H1 (cell line): ENCODE results near the gene SLC2A10. TPM values are rescaled to one million over a fixed set of nuclear protein-coding genes. Genes with fewer than 3 reads are reported as not detected.
A peak's percentile ranks its signal among the peaks of the same experiment; 100 is the strongest.

Source experiments
- CTCF ChIA-PET: fragments of 300-600 bp; sonication (Branson Sonifier 250); formaldehyde crosslinking; loops from one replicate; lab custom pipeline; 2021; ENCODE audit not compliant: partially characterized antibody; lab: Charles Lee
- POLR2A ChIA-PET: fragments of 300-600 bp; sonication (Branson Sonifier 250); formaldehyde crosslinking; loops from one replicate; lab custom pipeline; 2021; ENCODE audit warnings: inconsistent platforms; ENCODE audit not compliant: partially characterized antibody; lab: Charles Lee
- DNase-seq, 2 experiments: peaks; one replicate each; pipeline versions ENCODE4 v3.0.0 to v3.0.0-alpha.2; 2010 to 2022; ENCODE audit warnings: low spot score in 2 of 2, low read depth in 1 of 2, mixed read lengths in 1 of 2
- FAIRE-seq: peaks from 2 replicates; lab custom pipeline; 2011; peaks lifted over from hg19 to GRCh38; lab: Jason Lieb, UNC
- H2AFZ ChIP-seq: 2 replicates; pipeline ENCODE4 v1.8.1; 2012; ENCODE audit warnings: low read length, inconsistent platforms
- H2AK5ac ChIP-seq: 2 replicates; pipeline ENCODE4 v1.6.1; 2013; ENCODE audit warnings: low read depth, low read length
- H2BK120ac ChIP-seq: replicated peaks from 2 replicates; pipeline ENCODE3; 2013; ENCODE audit warnings: low read depth, low read length, inconsistent platforms
- H2BK12ac ChIP-seq: 2 replicates; pipeline ENCODE4 v1.6.1; 2013; ENCODE audit warnings: low read depth, low read length
- H2BK15ac ChIP-seq: 2 replicates; pipeline ENCODE4 v1.6.1; 2013; ENCODE audit warnings: low read length
- H2BK20ac ChIP-seq: 2 replicates; pipeline ENCODE4 v1.6.1; 2013; ENCODE audit warnings: low read length
- H2BK5ac ChIP-seq: 2 replicates; pipeline ENCODE4 v1.6.1; 2013; ENCODE audit warnings: low read depth, low read length
- H3K14ac ChIP-seq: 2 replicates; pipeline ENCODE4 v1.6.1; 2013; ENCODE audit warnings: inconsistent platforms; ENCODE audit not compliant: insufficient read length
- H3K18ac ChIP-seq: 2 replicates; pipeline ENCODE4 v1.6.1; 2013; ENCODE audit warnings: low read length; ENCODE audit errors: extremely low read depth
- H3K23ac ChIP-seq: 2 replicates; pipeline ENCODE4 v1.6.1; 2013; ENCODE audit warnings: inconsistent platforms; ENCODE audit not compliant: insufficient read length
- H3K23me2 ChIP-seq: 2 replicates; pipeline ENCODE4 v1.6.1; 2013; ENCODE audit warnings: low read depth, low read length
- H3K27ac ChIP-seq: 2 replicates; pipeline ENCODE4 v1.6.1; 2011; ENCODE audit warnings: low read depth, low read length, inconsistent platforms
- H3K27me3 ChIP-seq, 4 experiments: replicated peaks in 1 of 4; 1 replicate in 1 of 4; 2 replicates in 3 of 4; pipeline versions ENCODE4 v1.6.1 to v1.8.1; 2011 to 2013; ENCODE audit warnings: low read length in 3 of 4, mild to moderate bottlenecking in 3 of 4, inconsistent platforms in 2 of 4, mixed read lengths in 2 of 4, moderate library complexity in 1 of 4; ENCODE audit not compliant: control insufficient read depth in 3 of 4, insufficient read depth in 3 of 4; ENCODE audit errors: extremely low read depth in 1 of 4
- H3K36me3 ChIP-seq, 4 experiments: 2 replicates each; pipeline versions ENCODE4 v1.6.1 to v1.8.1; 2011 to 2013; ENCODE audit warnings: mild to moderate bottlenecking in 4 of 4, low read length in 3 of 4, moderate library complexity in 2 of 4, control low read depth in 1 of 4, inconsistent platforms in 1 of 4; ENCODE audit not compliant: insufficient read depth in 4 of 4, control insufficient read depth in 2 of 4
- H3K4ac ChIP-seq: replicated peaks from 2 replicates; pipeline ENCODE3; 2013; ENCODE audit warnings: low read length, low read depth, mixed read lengths, inconsistent platforms; ENCODE audit not compliant: insufficient read length
- H3K4me1 ChIP-seq, 4 experiments: replicated peaks in 1 of 4; 1 replicate in 1 of 4; 2 replicates in 3 of 4; pipeline versions ENCODE4 v1.6.1 to v1.8.1; 2011 to 2013; ENCODE audit warnings: low read length in 3 of 4, inconsistent platforms in 2 of 4, mixed read lengths in 1 of 4; ENCODE audit not compliant: insufficient read depth in 4 of 4, control insufficient read depth in 3 of 4
- H3K4me2 ChIP-seq, 2 experiments: 2 replicates each; pipeline versions ENCODE4 v1.6.1 to v1.8.1; 2011 to 2013; ENCODE audit warnings: low read depth in 2 of 2, low read length in 2 of 2, control low read depth in 1 of 2, inconsistent platforms in 1 of 2, mild to moderate bottlenecking in 1 of 2; ENCODE audit not compliant: insufficient read depth in 1 of 2
- H3K4me3 ChIP-seq, 4 experiments: fragments of 200-600, 300-600 bp in 1 of 4; sonication (generic), shearing (Covaris generic), sonication (Bioruptor Twin) in 1 of 4; 2 replicates each; pipeline versions ENCODE4 v1.5.1 to v1.8.1; 2011 to 2016; ENCODE audit warnings: low read length in 4 of 4, low read depth in 3 of 4, control low read depth in 2 of 4, inconsistent platforms in 2 of 4, mild to moderate bottlenecking in 2 of 4, mixed read lengths in 1 of 4, moderate library complexity in 1 of 4; ENCODE audit not compliant: insufficient read depth in 2 of 4; ENCODE audit errors: extremely low read depth in 1 of 4
- H3K56ac ChIP-seq: replicated peaks from 2 replicates; pipeline ENCODE3; 2013; ENCODE audit warnings: low read depth, mild to moderate bottlenecking, mixed read lengths, low read length, inconsistent platforms; ENCODE audit not compliant: insufficient read length
- H3K79me1 ChIP-seq: 2 replicates; pipeline ENCODE4 v1.6.1; 2013; ENCODE audit warnings: low read depth, low read length, control low read depth
- H3K79me2 ChIP-seq, 2 experiments: 2 replicates each; pipeline versions ENCODE4 v1.6.1 to v1.8.1; 2012 to 2013; ENCODE audit warnings: low read length in 2 of 2, mild to moderate bottlenecking in 2 of 2, inconsistent platforms in 1 of 2; ENCODE audit not compliant: insufficient read depth in 2 of 2, control insufficient read depth in 1 of 2
- H3K9ac ChIP-seq, 4 experiments: replicated peaks in 1 of 4; 1 replicate in 1 of 4; 2 replicates in 3 of 4; pipeline versions ENCODE4 v1.6.1 to v1.8.1; 2011 to 2013; ENCODE audit warnings: low read depth in 3 of 4, low read length in 3 of 4, control low read depth in 2 of 4, mild to moderate bottlenecking in 2 of 4, moderate library complexity in 2 of 4, inconsistent platforms in 1 of 4; ENCODE audit errors: extremely low read depth in 1 of 4
- H3K9me3 ChIP-seq, 2 experiments: 2 replicates each; pipeline versions ENCODE4 v1.6.1 to v1.8.1; 2012 to 2013; ENCODE audit warnings: mild to moderate bottlenecking in 2 of 2, moderate library complexity in 2 of 2, control low read depth in 1 of 2, inconsistent platforms in 1 of 2, low read depth in 1 of 2, low read length in 1 of 2, mixed read lengths in 1 of 2; ENCODE audit not compliant: insufficient read depth in 2 of 2
- H4K20me1 ChIP-seq, 2 experiments: replicated peaks in 1 of 2; 2 replicates each; pipeline versions ENCODE3 to v1.8.1; 2011 to 2013; ENCODE audit warnings: inconsistent platforms in 2 of 2, low read length in 2 of 2, mild to moderate bottlenecking in 1 of 2; ENCODE audit not compliant: insufficient read depth in 2 of 2, control insufficient read depth in 1 of 2
- H4K5ac ChIP-seq: 2 replicates; pipeline ENCODE4 v1.6.1; 2013; ENCODE audit warnings: low read length, low read depth, mixed read lengths, inconsistent platforms; ENCODE audit not compliant: insufficient read length
- H4K8ac ChIP-seq: 2 replicates; pipeline ENCODE4 v1.8.0; 2013; ENCODE audit warnings: mild to moderate bottlenecking, moderate library complexity, low read length, inconsistent platforms; ENCODE audit not compliant: insufficient read depth; ENCODE audit errors: extremely low read depth
- H4K91ac ChIP-seq: replicated peaks from 2 replicates; pipeline ENCODE3; 2013; ENCODE audit warnings: low read length, mixed read lengths, inconsistent platforms; ENCODE audit not compliant: insufficient read length
- CEBPB ChIP-seq: IDR thresholded peaks from 2 replicates; pipeline ENCODE4 v1.6.1; 2012; ENCODE audit warnings: low read depth, low read length
- CTCF ChIP-seq, 3 experiments: IDR thresholded peaks; 1 replicate in 2 of 3; 2 replicates in 1 of 3; pipeline versions ENCODE4 v1.5.1 to v1.6.1; 2011; ENCODE audit warnings: low read length in 3 of 3, mild to moderate bottlenecking in 3 of 3, inconsistent platforms in 2 of 3, low read depth in 1 of 3, moderate library complexity in 1 of 3; ENCODE audit not compliant: insufficient read depth in 1 of 3; ENCODE audit errors: control extremely low read depth in 1 of 3
- FOSL1 ChIP-seq: IDR thresholded peaks from 2 replicates; pipeline ENCODE4 v1.6.1; 2011; ENCODE audit warnings: mild to moderate bottlenecking, low read depth, low read length, moderate library complexity; ENCODE audit not compliant: insufficient read depth
- KDM1A ChIP-seq: fragments of 200-600, 300-600 bp; sonication (generic); IDR thresholded peaks from 2 replicates; pipeline ENCODE4 v1.7.1; 2016; ENCODE audit warnings: mild to moderate bottlenecking, low read length, borderline replicate concordance
- POU5F1 ChIP-seq: IDR thresholded peaks from 2 replicates; pipeline ENCODE4 v1.6.1; 2011; ENCODE audit warnings: low read depth, mild to moderate bottlenecking, low read length, moderate library complexity
- RAD21 ChIP-seq, 2 experiments: IDR thresholded peaks in 1 of 2; conservative IDR thresholded peaks in 1 of 2; 2 replicates each; pipeline ENCODE4 v1.6.1; 2011; ENCODE audit warnings: low read depth in 2 of 2, low read length in 2 of 2, improper control_type of control experiment in 1 of 2, inconsistent platforms in 1 of 2, mild to moderate bottlenecking in 1 of 2, moderate library complexity in 1 of 2
- SP4 ChIP-seq: IDR thresholded peaks from 2 replicates; pipeline ENCODE4 v1.6.1; 2012; ENCODE audit warnings: low read length, inconsistent platforms
- SRF ChIP-seq: IDR thresholded peaks from 2 replicates; pipeline ENCODE4 v1.6.1; 2011; ENCODE audit warnings: mild to moderate bottlenecking, low read depth, low read length, moderate library complexity
- TAF7 ChIP-seq: optimal IDR thresholded peaks from 2 replicates; pipeline ENCODE3; 2011; ENCODE audit warnings: low read depth, mild to moderate bottlenecking, inconsistent platforms, low read length, moderate library complexity, borderline replicate concordance
- WGBS, 2 experiments: shearing (Covaris generic) in 1 of 2; methylation state at CpG; one replicate each; pipeline versions ENCODE4 v1.1.6 to v1.1.7; 2013 to 2015; ENCODE audit warnings: low lambda C conversion rate in 2 of 2, mixed read lengths in 2 of 2, inconsistent platforms in 1 of 2, low coverage in 1 of 2, missing lambda C conversion rate in 1 of 2; ENCODE audit not compliant: insufficient replicate concordance in 2 of 2, insufficient coverage in 1 of 2, insufficient read length in 1 of 2; ENCODE audit errors: extremely low coverage in 1 of 2, missing lambda C conversion rate in 1 of 2; 5-methylcytosine and 5-hydroxymethylcytosine counted together
- polyA plus RNA-seq, 7 experiments: library from polyadenylated mRNA; depleted of rRNA in 3 of 7; stranded (reverse) in 5 of 7; unstranded in 2 of 7; fragments of >200 nt in 5 of 7; fragments of 200-250 nt in 2 of 7; gene quantifications; 1 replicate in 5 of 7; 2 replicates in 1 of 7; 4 replicates in 1 of 7; pipeline versions ENCODE4 v1.2.1 to v1.2.3, GENCODE V29; 2011 to 2013; ENCODE audit warnings: missing spikeins in 2 of 7, mixed read lengths in 2 of 7
- total RNA-seq: library from RNA; stranded (reverse); fragmentation: NEBNext Ultra II Directional; extraction: Animal tissue kit (Norgen Biotek cat#: 25700); gene quantifications from 2 replicates; pipeline ENCODE4 v1.2.1, GENCODE V29; 2021

The SLC2A10 gene
- total and polyA plus RNA-seq, 2 of the 8 experiments (the other 6 are each of a cell fraction or from before 2014, with no cell fraction given): 9.0 to 9.7 TPM

GRCh38 chr20:46699651-46700359 is 9.6 kb upstream of the SLC2A10 start:
- peak; percentile 97 for FAIRE-seq
- H3K4me3 ChIP-seq: no peak overlapping the region
- TF ChIP-seq SP4: no peak
- peak; percentile 97 for TF ChIP-seq KDM1A
- no peak for TF ChIP-seq FOSL1
- TF ChIP-seq SRF: no peak
- peak; percentile 75 to 92 (median 77) for TF ChIP-seq CTCF (IDR thresholded peaks at IDR 0.05; ENCODE audit: control extremely low read depth in 1 of 3, insufficient read depth in 1 of 3, low read depth in 1 of 3, low read length in 3 of 3)
- TF ChIP-seq RAD21 (IDR thresholded peaks at IDR 0.05 in 1 of 2, conservative IDR thresholded peaks at IDR 0.05 in 1 of 2; ENCODE audit: low read depth in 2 of 2, low read length in 2 of 2): peak; percentile 84
- no peak for TF ChIP-seq POU5F1
- no peak for TF ChIP-seq TAF7
- TF ChIP-seq CEBPB: peak; percentile 7; the same call in 1 of the 2 replicates

More at GRCh38 chr20:46699651-46700359, 9.6 kb upstream of the SLC2A10 start:
- Histone ChIP-seq H3K9me3 (no peaks in the 10 kb centered on the region), H3K23ac (no peak overlapping the region), H3K79me1 (no peaks in the 10 kb centered on the region), H2AFZ (0 out of 2 replicates have a peak overlapping the region, but pooled peaks have one; percentile 7), H3K14ac (no peak overlapping the region), H2BK15ac (no peak overlapping the region), H2BK5ac (no peak overlapping the region), H2BK12ac (no peak overlapping the region; the same call in 1 of the 2 replicates), H2AK5ac (no peak overlapping the region), H3K27ac (no peak overlapping the region), H4K20me1 (no peaks in the 10 kb centered on the region), H3K4me2 (no peak overlapping the region), H2BK120ac (no peak overlapping the region), H3K36me3 (no peaks in the 10 kb centered on the region), H3K4ac (no peak overlapping the region), H3K4me1 (peaks cover 0 to 14% (median 7%) of the 10 kb centered on the region in 4 experiments; a peak in 4 of 7 replicates), H3K9ac (no peak overlapping the region), H2BK20ac (no peak overlapping the region), H3K79me2 (no peaks in the 10 kb centered on the region), H3K18ac (no peak overlapping the region), H3K27me3 (no peaks in the 10 kb centered on the region), H3K56ac (no peak overlapping the region), H4K5ac (no peak overlapping the region), H4K8ac (no peak overlapping the region), H4K91ac (no peak overlapping the region), H3K23me2 (no peaks in the 10 kb centered on the region; the same call in 1 of the 2 replicates)
- CTCF ChIA-PET: interaction anchor here (1.0 to 1.6 kb wide), 5 partner anchors 10 to 95 kb away, joined by 3 to 4 read pairs (median 3); no protein-coding TSS in a partner anchor
- WGBS, 2 experiments: 53% methylated on average over 12 of the region's 12 CpGs; no CpG with 5 or more reads in 1 of the 2 experiments
- DNase-seq: no peak
- POLR2A ChIA-PET: interaction anchor here (1.0 kb wide), 1 partner anchor 12 kb away, joined by 3 read pairs; no protein-coding TSS in a partner anchor
